SU-DHL-6 (cell line): ENCODE measurements around the gene RASGRP1.

Source experiments
- H2AFZ ChIP-seq: fragments of 200-600 bp; sonication (generic); 2 replicates; pipeline ENCODE4 v1.6.1; 2014; ENCODE audit warnings: low read depth, mild to moderate bottlenecking, moderate library complexity, mixed read lengths, antibody characterized with exemption, low read length; ENCODE audit not compliant: severe bottlenecking
- H3F3A ChIP-seq: fragments of 200-600 bp; shearing (Covaris generic); 2 replicates; pipeline ENCODE4 v1.6.0; 2016; ENCODE audit warnings: antibody characterized with exemption, mild to moderate bottlenecking; ENCODE audit not compliant: insufficient read depth
- H3K27ac ChIP-seq: fragments of 200-600 bp; sonication (generic); 2 replicates; pipeline ENCODE4 v1.5.1; 2016; ENCODE audit warnings: low read depth, mild to moderate bottlenecking, low read length, moderate library complexity, mixed read lengths
- H3K27me3 ChIP-seq: fragments of 200-600 bp; sonication (generic), shearing (Covaris generic); 2 replicates; pipeline ENCODE4 v1.6.0; 2014; ENCODE audit warnings: mild to moderate bottlenecking, low read length
- H3K36me3 ChIP-seq: fragments of 200-600 bp; sonication (generic); 2 replicates; pipeline ENCODE4 v1.6.1; 2014; ENCODE audit warnings: mild to moderate bottlenecking, low read length, mixed read lengths
- H3K4me2 ChIP-seq: fragments of 300-600, 200-600 bp; shearing (Covaris generic), sonication (generic); 2 replicates; pipeline ENCODE4 v1.6.0; 2014; ENCODE audit warnings: low read length, low read depth, mild to moderate bottlenecking; ENCODE audit not compliant: poor library complexity, severe bottlenecking
- H3K4me3 ChIP-seq: fragments of 200-600 bp; sonication (generic); 2 replicates; pipeline ENCODE4 v1.5.1; 2014; ENCODE audit warnings: antibody characterized with exemption, low read length, mild to moderate bottlenecking, mixed read lengths; ENCODE audit not compliant: insufficient read depth, poor library complexity, severe bottlenecking
- H3K79me2 ChIP-seq: fragments of 200-600 bp; sonication (generic); 2 replicates; pipeline ENCODE4 v1.6.1; 2014; ENCODE audit warnings: mild to moderate bottlenecking, low read length, moderate library complexity; ENCODE audit not compliant: insufficient read depth
- H3K9ac ChIP-seq: fragments of 200-600 bp; sonication (generic); 2 replicates; pipeline ENCODE4 v1.7.0; 2014; ENCODE audit warnings: mild to moderate bottlenecking, low read length
- H3K9me2 ChIP-seq: fragments of 200-600 bp; sonication (generic); replicated peaks from 2 replicates; pipeline ENCODE4 v1.6.1; 2014; ENCODE audit warnings: low read length; ENCODE audit not compliant: insufficient read depth
- H3K9me3 ChIP-seq: fragments of 200-600 bp; sonication (generic); 2 replicates; pipeline ENCODE4 v1.6.1; 2014; ENCODE audit warnings: low read length, mixed read lengths; ENCODE audit not compliant: insufficient read depth
- H4K20me1 ChIP-seq: fragments of 200-600 bp; sonication (generic); 2 replicates; pipeline ENCODE4 v1.6.1; 2014; ENCODE audit warnings: low read depth, mild to moderate bottlenecking, antibody characterized with exemption, low read length, moderate library complexity, mixed read lengths
- EZH2phosphoT487 ChIP-seq: fragments of 200-600 bp; sonication (generic), shearing (Covaris generic); conservative IDR thresholded peaks from 2 replicates; pipeline ENCODE4 v1.6.1; 2018; ENCODE audit warnings: mild to moderate bottlenecking, antibody characterized with exemption, low read length, moderate library complexity, mixed read lengths
- TF ChIP-seq, protein P1 (sequence below): fragments of 200-600 bp; sonication (generic); IDR thresholded peaks from one replicate; pipeline ENCODE4 v1.5.1; 2017; ENCODE audit warnings: antibody characterized with exemption, mild to moderate bottlenecking, low read length, moderate library complexity; ENCODE audit not compliant: insufficient read depth, poor library complexity, severe bottlenecking

Gene RASGRP1

DNA sequence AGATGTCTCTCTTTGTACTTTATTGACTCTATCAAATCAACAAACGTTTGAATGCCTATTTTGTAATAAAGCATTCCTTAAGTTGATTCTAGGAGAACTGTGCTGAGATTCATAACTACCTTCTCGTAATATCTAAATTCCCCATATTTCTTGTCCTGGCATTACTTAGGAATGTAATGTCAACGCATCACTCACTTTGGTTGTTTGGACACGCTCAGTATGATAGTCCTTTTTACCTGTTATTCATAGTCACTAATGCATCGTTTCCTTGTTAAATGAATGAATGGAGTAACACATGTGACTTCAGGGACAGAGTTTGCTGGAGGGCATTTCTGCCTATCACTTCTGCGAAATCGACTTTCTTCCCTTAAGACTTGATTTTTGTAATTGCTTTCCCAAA lies 44.1 kb upstream of the RASGRP1 start:
- Histone ChIP-seq H3K9ac (no peak overlapping the region), H4K20me1 (no peaks in the 10 kb centered on the region), H3K4me3 (no peak overlapping the region), H3K9me3 (no peaks in the 10 kb centered on the region), H3K9me2 (no peaks in the 10 kb centered on the region), H3K27ac (no peak overlapping the region), H3K79me2 (no peaks in the 10 kb centered on the region), H3F3A (no peaks in the 10 kb centered on the region), H3K27me3 (no peaks in the 10 kb centered on the region), H3K4me2 (no peak overlapping the region), H2AFZ (no peak overlapping the region), H3K36me3 (no peaks in the 10 kb centered on the region)
- TF ChIP-seq, protein P1, sequence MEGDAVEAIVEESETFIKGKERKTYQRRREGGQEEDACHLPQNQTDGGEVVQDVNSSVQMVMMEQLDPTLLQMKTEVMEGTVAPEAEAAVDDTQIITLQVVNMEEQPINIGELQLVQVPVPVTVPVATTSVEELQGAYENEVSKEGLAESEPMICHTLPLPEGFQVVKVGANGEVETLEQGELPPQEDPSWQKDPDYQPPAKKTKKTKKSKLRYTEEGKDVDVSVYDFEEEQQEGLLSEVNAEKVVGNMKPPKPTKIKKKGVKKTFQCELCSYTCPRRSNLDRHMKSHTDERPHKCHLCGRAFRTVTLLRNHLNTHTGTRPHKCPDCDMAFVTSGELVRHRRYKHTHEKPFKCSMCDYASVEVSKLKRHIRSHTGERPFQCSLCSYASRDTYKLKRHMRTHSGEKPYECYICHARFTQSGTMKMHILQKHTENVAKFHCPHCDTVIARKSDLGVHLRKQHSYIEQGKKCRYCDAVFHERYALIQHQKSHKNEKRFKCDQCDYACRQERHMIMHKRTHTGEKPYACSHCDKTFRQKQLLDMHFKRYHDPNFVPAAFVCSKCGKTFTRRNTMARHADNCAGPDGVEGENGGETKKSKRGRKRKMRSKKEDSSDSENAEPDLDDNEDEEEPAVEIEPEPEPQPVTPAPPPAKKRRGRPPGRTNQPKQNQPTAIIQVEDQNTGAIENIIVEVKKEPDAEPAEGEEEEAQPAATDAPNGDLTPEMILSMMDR, result no peak
- TF ChIP-seq EZH2phosphoT487, result no peak

GRCh38 chr15:38605744-38606143 lies 41.1 kb upstream of the RASGRP1 start:
- TF ChIP-seq, protein P1, result no peak
- no peak for TF ChIP-seq EZH2phosphoT487
- no peak overlapping the region for H3K27ac ChIP-seq
- H3K27me3 ChIP-seq, result no peaks in the 10 kb centered on the region
- no peak overlapping the region for H3K4me3 ChIP-seq
- no peaks in the 10 kb centered on the region for H3K36me3 ChIP-seq
- no peaks in the 10 kb centered on the region for H3K9me3 ChIP-seq
- no peaks in the 10 kb centered on the region for H3F3A ChIP-seq
- H4K20me1 ChIP-seq, result no peaks in the 10 kb centered on the region
- H3K4me2 ChIP-seq, result no peak overlapping the region
- H3K9ac ChIP-seq, result no peak overlapping the region
- no peaks in the 10 kb centered on the region for H3K79me2 ChIP-seq
- H3K9me2 ChIP-seq, result no peaks in the 10 kb centered on the region
- no peak overlapping the region for H2AFZ ChIP-seq

DNA sequence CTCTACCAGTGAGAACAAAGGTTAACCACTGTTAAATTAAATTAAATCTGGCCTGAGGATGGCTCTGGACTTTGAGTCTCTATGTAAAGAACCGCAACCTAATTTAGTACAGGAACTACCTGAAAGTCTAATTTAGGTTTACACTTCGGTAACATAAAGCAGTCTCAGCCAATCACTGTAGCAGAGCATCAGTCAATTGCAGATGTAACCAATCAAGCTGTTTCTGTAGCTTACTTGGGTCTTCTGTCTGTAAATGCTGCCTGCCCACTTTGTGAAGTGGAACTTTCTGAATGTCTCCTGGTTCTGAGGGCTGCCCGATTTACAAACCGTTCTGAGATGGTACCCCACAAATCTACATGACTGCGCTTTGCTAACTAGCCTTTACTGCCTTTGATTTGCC lies 39.1 kb upstream of the RASGRP1 start:
- H3K36me3 ChIP-seq, result no peaks in the 10 kb centered on the region
- no peak for TF ChIP-seq EZH2phosphoT487
- TF ChIP-seq, protein P1, result no peak
- no peaks in the 10 kb centered on the region for H3K9me3 ChIP-seq
- H3K27me3 ChIP-seq, result no peaks in the 10 kb centered on the region
- H3K79me2 ChIP-seq, result no peaks in the 10 kb centered on the region
- no peak overlapping the region for H3K4me2 ChIP-seq
- no peak overlapping the region for H3K4me3 ChIP-seq
- H3F3A ChIP-seq, result no peaks in the 10 kb centered on the region
- no peak overlapping the region for H3K9ac ChIP-seq
- H3K9me2 ChIP-seq, result no peaks in the 10 kb centered on the region
- H2AFZ ChIP-seq, result no peak overlapping the region
- no peaks in the 10 kb centered on the region for H4K20me1 ChIP-seq
- H3K27ac ChIP-seq, result no peak overlapping the region
